ENCODE results near the gene MEGF11. TPM values are rescaled to one million over a fixed set of nuclear protein-coding genes. Genes with fewer than 3 reads are reported as not detected.

Gene MEGF11
- total RNA-seq, 2 experiments from 2014 or later: 3.3 to 6.8 TPM

DNA sequence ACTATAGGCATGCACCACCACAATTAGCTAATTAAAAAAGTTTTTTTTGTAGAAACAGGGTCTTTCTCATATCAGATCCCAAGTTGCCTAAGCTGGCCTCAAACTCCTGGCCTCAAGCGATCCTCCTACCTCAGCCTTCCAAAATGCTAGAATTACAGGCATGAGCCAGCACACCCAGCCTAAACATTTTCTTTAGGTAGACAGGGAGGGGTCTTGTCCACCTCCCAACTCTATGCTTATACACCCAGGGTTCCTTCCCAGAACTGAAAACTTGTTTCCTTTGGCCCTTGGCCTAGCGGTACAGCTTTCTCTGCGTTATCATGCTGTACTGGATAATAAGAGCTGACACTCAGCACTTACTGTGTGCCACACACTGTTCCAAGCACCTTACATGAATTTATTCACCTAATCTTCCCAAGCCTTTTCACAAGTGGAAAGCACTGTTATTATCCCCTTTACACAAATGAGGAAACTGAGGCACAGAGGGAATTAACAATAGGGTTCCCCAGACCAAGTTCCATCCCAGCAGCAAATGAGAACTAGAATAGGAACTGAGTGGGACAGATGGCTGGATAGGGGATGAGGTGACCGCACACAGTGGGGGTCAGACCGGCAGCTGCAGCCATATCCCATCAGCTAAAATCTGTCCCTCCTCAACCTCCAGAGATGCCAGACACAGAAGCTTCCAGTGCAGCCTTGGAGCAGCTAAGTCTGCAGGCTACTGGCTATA, 150.8 kb downstream of the MEGF11 start:
- Histone ChIP-seq H3K4me3 (ENCODE audit: low read depth, low read length, poor library complexity, severe bottlenecking) (no peak overlapping the region), H4K20me1 (ENCODE audit: insufficient read depth, low read length) (no peaks in the 10 kb centered on the region), H3K9me2 (ENCODE audit: insufficient read depth, low read length) (no peaks in the 10 kb centered on the region), H2AFZ (ENCODE audit: low read length) (no peak overlapping the region), H3K36me3 (ENCODE audit: insufficient read depth, low read length) (no peaks in the 10 kb centered on the region), H3K9me3 (ENCODE audit: low read length) (no peaks in the 10 kb centered on the region), H3K79me2 (ENCODE audit: insufficient read depth, low read depth, low read length) (no peaks in the 10 kb centered on the region), H3K4me2 (ENCODE audit: low read length) (no peak overlapping the region), H3K27ac (ENCODE audit: low read depth, low read length, poor library complexity, severe bottlenecking) (no peak overlapping the region), H3K4me1 (ENCODE audit: insufficient read depth, low read length, poor library complexity, severe bottlenecking) (no peaks in the 10 kb centered on the region)
- no peak for DNase-seq (ENCODE audit: low spot score)
- TF ChIP-seq, protein P1, sequence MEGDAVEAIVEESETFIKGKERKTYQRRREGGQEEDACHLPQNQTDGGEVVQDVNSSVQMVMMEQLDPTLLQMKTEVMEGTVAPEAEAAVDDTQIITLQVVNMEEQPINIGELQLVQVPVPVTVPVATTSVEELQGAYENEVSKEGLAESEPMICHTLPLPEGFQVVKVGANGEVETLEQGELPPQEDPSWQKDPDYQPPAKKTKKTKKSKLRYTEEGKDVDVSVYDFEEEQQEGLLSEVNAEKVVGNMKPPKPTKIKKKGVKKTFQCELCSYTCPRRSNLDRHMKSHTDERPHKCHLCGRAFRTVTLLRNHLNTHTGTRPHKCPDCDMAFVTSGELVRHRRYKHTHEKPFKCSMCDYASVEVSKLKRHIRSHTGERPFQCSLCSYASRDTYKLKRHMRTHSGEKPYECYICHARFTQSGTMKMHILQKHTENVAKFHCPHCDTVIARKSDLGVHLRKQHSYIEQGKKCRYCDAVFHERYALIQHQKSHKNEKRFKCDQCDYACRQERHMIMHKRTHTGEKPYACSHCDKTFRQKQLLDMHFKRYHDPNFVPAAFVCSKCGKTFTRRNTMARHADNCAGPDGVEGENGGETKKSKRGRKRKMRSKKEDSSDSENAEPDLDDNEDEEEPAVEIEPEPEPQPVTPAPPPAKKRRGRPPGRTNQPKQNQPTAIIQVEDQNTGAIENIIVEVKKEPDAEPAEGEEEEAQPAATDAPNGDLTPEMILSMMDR (conservative IDR thresholded peaks at IDR 0.05; ENCODE audit: low read length): no peak
- TF ChIP-seq EZH2phosphoT487 (IDR thresholded peaks at IDR 0.05; ENCODE audit: borderline replicate concordance, low read depth, low read length): no peak
- BruUV-seq (replicated peaks): no TSS peak
- ChIA-PET CTCF (ENCODE audit: unreplicated experiment) (no interaction called here), POLR2A (no interaction called here)
- intact Hi-C loops (cut with micrococcal nuclease; ENCODE audit: unreplicated experiment): no loop called here

GRCh38 chr15:66101715-66102395, 151.7 kb downstream of the MEGF11 start:
- H2AFZ ChIP-seq (ENCODE audit: low read length): no peak overlapping the region
- H3K4me3 ChIP-seq (ENCODE audit: low read depth, low read length, poor library complexity, severe bottlenecking): no peak overlapping the region
- intact Hi-C loops (cut with micrococcal nuclease; ENCODE audit: unreplicated experiment): no loop called here
- H3K4me1 ChIP-seq (ENCODE audit: insufficient read depth, low read length, poor library complexity, severe bottlenecking): no peaks in the 10 kb centered on the region
- no peaks in the 10 kb centered on the region for H4K20me1 ChIP-seq (ENCODE audit: insufficient read depth, low read length)
- POLR2A ChIA-PET: no interaction called here
- CTCF ChIA-PET (ENCODE audit: unreplicated experiment): no interaction called here
- H3K27ac ChIP-seq (ENCODE audit: low read depth, low read length, poor library complexity, severe bottlenecking): no peak overlapping the region
- BruUV-seq (replicated peaks): no TSS peak
- no peaks in the 10 kb centered on the region for H3K9me2 ChIP-seq (ENCODE audit: insufficient read depth, low read length)
- no peaks in the 10 kb centered on the region for H3K36me3 ChIP-seq (ENCODE audit: insufficient read depth, low read length)
- no peak overlapping the region for H3K4me2 ChIP-seq (ENCODE audit: low read length)
- TF ChIP-seq, protein P1 (conservative IDR thresholded peaks at IDR 0.05; ENCODE audit: low read length): no peak
- no peak for TF ChIP-seq EZH2phosphoT487 (IDR thresholded peaks at IDR 0.05; ENCODE audit: borderline replicate concordance, low read depth, low read length)
- no peaks in the 10 kb centered on the region for H3K9me3 ChIP-seq (ENCODE audit: low read length)
- DNase-seq (ENCODE audit: low spot score): no peak
- no peaks in the 10 kb centered on the region for H3K79me2 ChIP-seq (ENCODE audit: insufficient read depth, low read depth, low read length)

DNA sequence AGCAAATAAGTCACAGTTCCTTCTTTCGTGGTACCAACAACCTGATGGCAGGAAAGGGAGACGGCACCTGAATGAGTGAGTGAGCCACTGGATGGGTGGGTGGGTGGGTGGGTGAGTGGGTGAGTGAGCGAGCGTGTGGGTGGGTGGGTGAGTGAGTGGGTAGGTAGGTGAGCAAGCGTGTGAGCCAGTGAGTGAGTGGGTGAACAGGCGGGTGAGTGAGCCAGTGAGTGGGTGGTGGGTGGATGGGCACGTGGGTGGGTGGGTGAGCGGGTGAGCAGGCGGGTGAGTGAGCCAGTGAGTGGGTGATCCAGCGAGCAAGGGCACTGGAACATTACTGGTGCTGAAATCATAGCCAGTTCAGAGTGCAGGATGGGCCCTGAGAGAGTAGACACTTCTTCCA, 152.8 kb downstream of the MEGF11 start:
- ChIA-PET CTCF (ENCODE audit: unreplicated experiment) (no interaction called here), POLR2A (no interaction called here)
- DNase-seq (ENCODE audit: low spot score): no peak
- intact Hi-C loops (cut with micrococcal nuclease; ENCODE audit: unreplicated experiment): no loop called here
- H2AFZ ChIP-seq (ENCODE audit: low read length): no peak overlapping the region
- no peaks in the 10 kb centered on the region for H3K79me2 ChIP-seq (ENCODE audit: insufficient read depth, low read depth, low read length)
- H3K9me3 ChIP-seq (ENCODE audit: low read length): no peaks in the 10 kb centered on the region
- TF ChIP-seq, protein P1 (conservative IDR thresholded peaks at IDR 0.05; ENCODE audit: low read length): no peak
- TF ChIP-seq EZH2phosphoT487 (IDR thresholded peaks at IDR 0.05; ENCODE audit: borderline replicate concordance, low read depth, low read length): no peak
- no peak overlapping the region for H3K4me2 ChIP-seq (ENCODE audit: low read length)
- no peaks in the 10 kb centered on the region for H4K20me1 ChIP-seq (ENCODE audit: insufficient read depth, low read length)
- no peaks in the 10 kb centered on the region for H3K9me2 ChIP-seq (ENCODE audit: insufficient read depth, low read length)
- no TSS peak for BruUV-seq (replicated peaks)
- H3K4me3 ChIP-seq (ENCODE audit: low read depth, low read length, poor library complexity, severe bottlenecking): no peak overlapping the region
- no peak overlapping the region for H3K27ac ChIP-seq (ENCODE audit: low read depth, low read length, poor library complexity, severe bottlenecking)
- H3K36me3 ChIP-seq (ENCODE audit: insufficient read depth, low read length): no peaks in the 10 kb centered on the region
- H3K4me1 ChIP-seq (ENCODE audit: insufficient read depth, low read length, poor library complexity, severe bottlenecking): no peaks in the 10 kb centered on the region
